Gastroesophageal sphincter (tissue), 4 donors: ENCODE data around the gene SOX5. TPM values are rescaled to one million over a fixed set of nuclear protein-coding genes. Genes with fewer than 3 reads are reported as not detected.

Experiments used
- ATAC-seq: fragments of 150-250 bp; one replicate; pipeline ENCODE4 v1.9.1; 2016; ENCODE audit warnings: mild to moderate bottlenecking, moderate library complexity
- H3K27ac ChIP-seq, 4 donors: fragments of 200-600 bp; sonication (generic) in 3 of 4; 1 replicate in 3 of 4; 2 replicates in 1 of 4; pipeline ENCODE4 v1.5.1; 2016 to 2019
- H3K27me3 ChIP-seq: fragments of 200-600 bp; sonication (generic); one replicate; pipeline ENCODE4 v1.5.1; 2019
- H3K36me3 ChIP-seq, 2 donors: fragments of 200-600 bp; sonication (generic); one replicate each; pipeline ENCODE4 v1.5.1; 2019; ENCODE audit warnings: control low read depth in 1 of 2
- H3K4me1 ChIP-seq, 3 donors: fragments of 200-600 bp; sonication (generic); 1 replicate in 2 of 3; 2 replicates in 1 of 3; pipeline ENCODE4 v1.5.1; 2016 to 2019; ENCODE audit warnings: control low read depth in 2 of 3
- H3K4me3 ChIP-seq, 2 donors: fragments of 200-600 bp; sonication (generic); one replicate each; pipeline ENCODE4 v1.5.1; 2019; ENCODE audit warnings: mild to moderate bottlenecking in 1 of 2, moderate library complexity in 1 of 2
- H3K9me3 ChIP-seq, 3 donors: fragments of 200-600 bp; sonication (generic); one replicate each; pipeline ENCODE4 v1.5.1; 2017 to 2019; ENCODE audit warnings: control low read depth in 2 of 3
- CTCF ChIP-seq, 4 experiments: fragments of 200-600 bp in 2 of 4; fragments of 450-650 bp in 2 of 4; sonication (generic) in 1 of 4; IDR thresholded peaks; one replicate each; pipeline ENCODE4 v1.5.1; 2017 to 2019; ENCODE audit warnings: antibody characterized with exemption in 4 of 4, mild to moderate bottlenecking in 2 of 4, moderate library complexity in 2 of 4
- EP300 ChIP-seq: sonication (generic); formaldehyde crosslinking; IDR thresholded peaks from one replicate; pipeline ENCODE4 v1.6.1; 2017; ENCODE audit warnings: antibody characterized with exemption, mild to moderate bottlenecking
- POLR2A ChIP-seq, 2 donors: fragments of 450-650 bp; IDR thresholded peaks; one replicate each; pipeline ENCODE4 v1.6.1; 2017; ENCODE audit warnings: antibody characterized with exemption in 2 of 2, mild to moderate bottlenecking in 2 of 2, moderate library complexity in 1 of 2
- POLR2AphosphoS5 ChIP-seq: sonication (generic); formaldehyde crosslinking; IDR thresholded peaks from one replicate; pipeline ENCODE4 v1.6.1; 2017; ENCODE audit warnings: antibody characterized with exemption
- WGBS, 2 donors: methylation state at CpG; one replicate each; pipeline ENCODE4 v1.1.5; 2018; ENCODE audit warnings: low coverage in 1 of 2; 5-methylcytosine and 5-hydroxymethylcytosine counted together
- total RNA-seq, 4 donors: library from RNA; depleted of rRNA; stranded (reverse); fragments of >200 nt; gene quantifications; one replicate each; pipeline ENCODE4 v1.1.0, GENCODE V29; 2016

SOX5 gene
- total RNA-seq, 4 donors from 2014 or later = 4.9 to 69.9 (median 18.1) TPM

GRCh38 chr12:23617749-23618148 is 331.7 kb downstream of the SOX5 start:
- TF ChIP-seq CTCF (IDR thresholded peaks at IDR 0.05) = no peak
- no peak for TF ChIP-seq POLR2AphosphoS5
- TF ChIP-seq EP300 = no peak
- no peak for TF ChIP-seq POLR2A (IDR thresholded peaks at IDR 0.05)
- Histone ChIP-seq H3K27me3 (no peaks in the 10 kb centered on the region), H3K4me1 (no peaks in the 10 kb centered on the region), H3K4me3 (no peak overlapping the region), H3K27ac (no peak overlapping the region), H3K36me3 (no peaks in the 10 kb centered on the region), H3K9me3 (no peaks in the 10 kb centered on the region)
- WGBS, 2 donors = 79 to 80% methylated on average over 5 of the region's 5 CpGs
- ATAC-seq = no peak

GRCh38 chr12:23614280-23614679 is 335.2 kb downstream of the SOX5 start:
- no peaks in the 10 kb centered on the region for H3K36me3 ChIP-seq
- H3K4me1 ChIP-seq = no peaks in the 10 kb centered on the region
- TF ChIP-seq POLR2A (IDR thresholded peaks at IDR 0.05) = no peak
- TF ChIP-seq POLR2AphosphoS5 = peak; percentile 46
- peak; percentile 63 for ATAC-seq
- no peaks in the 10 kb centered on the region for H3K9me3 ChIP-seq
- H3K27ac ChIP-seq = no peak overlapping the region
- H3K27me3 ChIP-seq = no peaks in the 10 kb centered on the region
- 26 to 55% methylated on average over 2 of the region's 2 CpGs for WGBS, 2 donors
- no peak overlapping the region for H3K4me3 ChIP-seq

GRCh38 chr12:23611320-23611719 is 338.1 kb downstream of the SOX5 start:
- TF ChIP-seq CTCF (IDR thresholded peaks at IDR 0.05) (no peak), EP300 (no peak), POLR2A (IDR thresholded peaks at IDR 0.05) (no peak)
- WGBS, 2 donors = 47 to 53% methylated on average over 4 of the region's 4 CpGs
- H3K9me3 ChIP-seq = no peaks in the 10 kb centered on the region
- no peak for ATAC-seq
- H3K27ac ChIP-seq = no peak overlapping the region
- H3K4me3 ChIP-seq = no peak overlapping the region
- no peaks in the 10 kb centered on the region for H3K4me1 ChIP-seq
- H3K27me3 ChIP-seq = no peaks in the 10 kb centered on the region
- H3K36me3 ChIP-seq = no peaks in the 10 kb centered on the region

- Histone ChIP-seq H3K9me3 (peaks cover 0 to 22% (median 0%) of the 10 kb centered on the region in 3 donors), H3K27me3 (no peaks in the 10 kb centered on the region), H3K36me3 (peaks cover 0 to 5% of the 10 kb centered on the region in 2 donors), H3K27ac (no peak overlapping the region), H3K4me3 (no peak overlapping the region), H3K4me1 (no peaks in the 10 kb centered on the region)
- TF ChIP-seq POLR2A (IDR thresholded peaks at IDR 0.05) = no peak
- no peak for TF ChIP-seq EP300
- no peak for TF ChIP-seq CTCF (IDR thresholded peaks at IDR 0.05)
- TF ChIP-seq POLR2AphosphoS5 = no peak
- ATAC-seq = no peak
- 88 to 97% methylated on average over 2 to 5 of the region's 5 CpGs for WGBS, 2 donors
These were observed 348.6 kb downstream of the SOX5 start for GRCh38 chr12:23600919-23601318.

GRCh38 chr12:23596568-23596967 is 352.9 kb downstream of the SOX5 start:
- WGBS, 2 donors = 73% methylated on average over 3 of the region's 3 CpGs
- Histone ChIP-seq H3K36me3 (no peaks in the 10 kb centered on the region), H3K27me3 (no peaks in the 10 kb centered on the region), H3K4me3 (no peak overlapping the region), H3K4me1 (no peaks in the 10 kb centered on the region), H3K9me3 (peaks cover 0 to 14% (median 0%) of the 10 kb centered on the region in 3 donors), H3K27ac (no peak overlapping the region)
- no peak for ATAC-seq
- no peak for TF ChIP-seq POLR2A (IDR thresholded peaks at IDR 0.05)

GRCh38 chr12:23587833-23588559 is 361.5 kb downstream of the SOX5 start:
- no peak overlapping the region for H3K27ac ChIP-seq
- no peaks in the 10 kb centered on the region for H3K36me3 ChIP-seq
- no peak for TF ChIP-seq CTCF (IDR thresholded peaks at IDR 0.05)
- no peak for TF ChIP-seq POLR2AphosphoS5
- no peak for TF ChIP-seq POLR2A (IDR thresholded peaks at IDR 0.05)
- TF ChIP-seq EP300 = no peak
- no peaks in the 10 kb centered on the region for H3K9me3 ChIP-seq
- no peak for ATAC-seq
- H3K4me1 ChIP-seq = no peaks in the 10 kb centered on the region
- no peaks in the 10 kb centered on the region for H3K27me3 ChIP-seq
- no peak overlapping the region for H3K4me3 ChIP-seq
- WGBS, 2 donors = 69 to 81% methylated on average over 4 of the region's 4 CpGs
